Stimulated activated effector memory CD8-positive, alpha-beta T cell treated with anti-CD3 and anti-CD28 coated beads, Interleukin-12 subunit alpha, Interleukin-12 subunit beta, amount 100 ng/mL, for 72 hours (primary cell): ENCODE data around the gene GTPBP3.

Experiments
- ATAC-seq: fragments of 150-1000 bp; cut with Tn5 transposase; 2 replicates; pipeline ENCODE4 v1.10.0; 2021
- DNase-seq, 2 donors: peaks; one replicate each; pipeline ENCODE4 v3.0.0; 2021 to 2022; ENCODE audit warnings: low spot score in 2 of 2
- H3K27ac Mint-ChIP-seq: one replicate; pipeline ENCODE4 v1.8.0; 2022; ENCODE audit warnings: mild to moderate bottlenecking, mixed read lengths
- H3K36me3 Mint-ChIP-seq: one replicate; pipeline ENCODE4 v1.8.0; 2022; ENCODE audit warnings: mild to moderate bottlenecking, mixed read lengths
- H3K4me1 Mint-ChIP-seq: one replicate; pipeline ENCODE4 v1.8.0; 2022; ENCODE audit warnings: mixed read lengths
- H3K4me3 Mint-ChIP-seq: one replicate; pipeline ENCODE4 v1.8.0; 2022; ENCODE audit warnings: mild to moderate bottlenecking, mixed read lengths
- H3K9me3 Mint-ChIP-seq: one replicate; pipeline ENCODE4 v1.8.0; 2022; ENCODE audit warnings: mixed read lengths

GTPBP3 gene

DNA sequence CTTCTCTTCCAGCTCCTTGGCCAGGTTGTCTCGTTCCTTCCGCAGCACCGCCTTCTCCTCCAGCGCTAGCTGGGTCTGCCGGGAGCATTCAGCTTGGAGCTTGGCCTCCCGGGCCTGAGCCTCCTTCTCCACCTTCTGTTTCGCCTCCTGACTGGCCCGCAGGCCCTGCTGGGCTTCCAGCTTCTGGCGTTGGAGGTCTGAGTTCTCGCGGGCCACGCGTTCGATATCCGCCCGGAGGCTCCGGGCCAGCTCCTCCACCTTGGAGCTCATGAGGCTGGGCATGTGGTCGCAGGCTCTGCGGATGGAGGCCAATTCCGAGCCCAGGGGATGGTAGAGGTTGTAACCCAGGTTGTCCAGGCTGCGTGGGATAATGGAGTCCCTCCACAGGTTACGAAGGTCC, 28.0 kb downstream of the GTPBP3 start:
- no peak overlapping the region for H3K27ac Mint-ChIP-seq
- H3K4me1 Mint-ChIP-seq, result peaks cover 4% of the 10 kb centered on the region
- H3K9me3 Mint-ChIP-seq, result no peaks in the 10 kb centered on the region
- no peaks in the 10 kb centered on the region for H3K36me3 Mint-ChIP-seq
- DNase-seq (no peak), ATAC-seq (no peak)
- no peak overlapping the region for H3K4me3 Mint-ChIP-seq

GRCh38 chr19:17370026-17370587, 32.8 kb downstream of the GTPBP3 start:
- Mint-ChIP-seq H3K27ac (no peak overlapping the region), H3K9me3 (no peaks in the 10 kb centered on the region), H3K36me3 (no peaks in the 10 kb centered on the region), H3K4me3 (no peak overlapping the region), H3K4me1 (peaks cover 6% of the 10 kb centered on the region)
- no peak for DNase-seq
- ATAC-seq, result peak; percentile 36

GRCh38 chr19:17376935-17377600, 39.7 kb downstream of the GTPBP3 start, which contains the start of gene PLVAP:
Gene PLVAP, minus strand, starts transcription at chr19:17377342. Its CDS starts 54 bp downstream, at chr19:17377288.
- Mint-ChIP-seq H3K36me3 (no peaks in the 10 kb centered on the region), H3K9me3 (no peaks in the 10 kb centered on the region), H3K4me3 (no peak within 1 kb of the TSS), H3K4me1 (peaks cover 6% of the 10 kb centered on the region), H3K27ac (no peak within 1 kb of the TSS)
- ATAC-seq (no peak), DNase-seq (no peak)

GRCh38 chr19:17378271-17378670, 40.9 kb downstream of the GTPBP3 start:
- no peak for DNase-seq
- no peaks in the 10 kb centered on the region for H3K36me3 Mint-ChIP-seq
- no peak overlapping the region for H3K27ac Mint-ChIP-seq
- H3K4me1 Mint-ChIP-seq, result peaks cover 6% of the 10 kb centered on the region
- peak; percentile 26 for ATAC-seq
- H3K4me3 Mint-ChIP-seq, result no peak overlapping the region
- no peaks in the 10 kb centered on the region for H3K9me3 Mint-ChIP-seq

- H3K9me3 Mint-ChIP-seq, result no peaks in the 10 kb centered on the region
- no peak for ATAC-seq
- DNase-seq, result no peak
- H3K27ac Mint-ChIP-seq, result no peak overlapping the region
- peaks cover 6% of the 10 kb centered on the region for H3K4me1 Mint-ChIP-seq
- H3K4me3 Mint-ChIP-seq, result no peak overlapping the region
- no peaks in the 10 kb centered on the region for H3K36me3 Mint-ChIP-seq
These were observed 41.9 kb downstream of the GTPBP3 start for GRCh38 chr19:17379221-17379631.

DNA sequence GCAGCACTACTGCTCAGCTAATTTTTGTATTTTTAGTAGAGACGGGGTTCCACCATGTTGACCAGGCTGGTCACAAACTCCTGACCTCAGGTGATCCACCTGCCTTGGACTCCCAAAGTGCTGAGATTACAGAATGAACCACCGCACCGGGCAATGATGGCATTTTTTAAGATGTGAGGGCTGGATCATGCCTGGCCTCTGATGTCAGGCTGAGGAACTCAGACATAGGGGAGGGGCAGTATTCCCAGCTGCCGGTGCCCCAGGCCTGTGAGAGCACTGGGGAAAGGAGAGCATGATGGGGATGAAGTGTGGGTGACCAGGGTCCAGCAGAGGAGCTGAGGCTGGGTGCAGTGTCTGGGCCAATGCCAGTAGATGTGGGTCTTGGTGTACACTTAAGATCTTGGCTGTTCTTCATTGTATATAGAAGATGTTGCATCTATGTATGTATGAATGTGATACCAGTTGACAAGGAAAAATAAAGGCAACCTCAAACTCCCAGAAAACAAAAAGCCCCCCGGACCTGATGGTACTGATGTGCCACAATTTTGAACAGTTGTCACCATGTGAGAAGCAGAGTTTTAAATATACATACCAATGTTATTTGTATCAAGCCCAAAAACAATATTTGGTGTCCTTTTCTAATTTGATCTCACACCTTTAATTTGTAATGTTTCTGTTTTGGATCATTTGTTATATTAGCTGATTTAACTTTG, 43.2 kb downstream of the GTPBP3 start:
- H3K36me3 Mint-ChIP-seq, result no peaks in the 10 kb centered on the region
- H3K4me1 Mint-ChIP-seq, result peaks cover 6% of the 10 kb centered on the region
- DNase-seq (no peak), ATAC-seq (no peak)
- no peaks in the 10 kb centered on the region for H3K9me3 Mint-ChIP-seq
- no peak overlapping the region for H3K27ac Mint-ChIP-seq
- H3K4me3 Mint-ChIP-seq, result no peak overlapping the region

- Mint-ChIP-seq H3K9me3 (no peaks in the 10 kb centered on the region), H3K4me1 (peaks cover 5% of the 10 kb centered on the region), H3K4me3 (no peak overlapping the region), H3K27ac (no peak overlapping the region), H3K36me3 (no peaks in the 10 kb centered on the region)
- ATAC-seq (peak; percentile 60), DNase-seq (peak in 1 of 2 donors; percentile 82)
These were observed 48.7 kb downstream of the GTPBP3 start for GRCh38 chr19:17385878-17386611.

DNA sequence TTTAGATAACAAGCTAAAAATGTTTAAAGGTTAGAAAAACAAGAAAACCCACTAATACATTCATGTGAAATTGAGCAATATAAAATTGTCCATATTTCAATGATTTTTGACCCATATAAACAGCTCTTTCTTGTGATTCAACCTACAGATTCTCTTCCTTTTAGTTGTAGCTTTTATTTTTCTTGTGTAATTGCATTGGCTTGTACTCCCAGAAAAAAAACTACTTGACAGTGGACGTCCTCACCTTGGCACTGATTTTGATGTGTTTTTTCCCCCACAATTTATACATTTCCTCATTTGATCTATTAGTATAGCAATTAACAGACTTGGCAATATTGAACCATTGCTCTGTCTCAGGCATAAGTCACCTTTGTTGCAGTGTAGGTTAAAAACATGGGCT, 51.9 kb downstream of the GTPBP3 start:
- H3K9me3 Mint-ChIP-seq, result no peaks in the 10 kb centered on the region
- ATAC-seq (no peak), DNase-seq (no peak)
- no peak overlapping the region for H3K27ac Mint-ChIP-seq
- peaks cover 14% of the 10 kb centered on the region for H3K4me1 Mint-ChIP-seq
- H3K4me3 Mint-ChIP-seq, result no peak overlapping the region
- H3K36me3 Mint-ChIP-seq, result no peaks in the 10 kb centered on the region

- Mint-ChIP-seq H3K4me3 (peak overlapping the region; percentile 94), H3K36me3 (peaks cover 5% of the 10 kb centered on the region), H3K4me1 (peaks cover 17% of the 10 kb centered on the region), H3K9me3 (no peaks in the 10 kb centered on the region), H3K27ac (peak overlapping the region; percentile 78)
- DNase-seq (no peak), ATAC-seq (no peak)
These were observed 52.8 kb downstream of the GTPBP3 start for GRCh38 chr19:17389957-17390664.

GRCh38 chr19:17390665-17391370, 53.5 kb downstream of the GTPBP3 start:
- DNase-seq (peak; percentile 86 to 93), ATAC-seq (peak; percentile 99)
- Mint-ChIP-seq H3K4me3 (peak overlapping the region; percentile 94), H3K9me3 (no peaks in the 10 kb centered on the region), H3K27ac (peak overlapping the region; percentile 78), H3K4me1 (peaks cover 21% of the 10 kb centered on the region), H3K36me3 (peaks cover 9% of the 10 kb centered on the region)

DNA sequence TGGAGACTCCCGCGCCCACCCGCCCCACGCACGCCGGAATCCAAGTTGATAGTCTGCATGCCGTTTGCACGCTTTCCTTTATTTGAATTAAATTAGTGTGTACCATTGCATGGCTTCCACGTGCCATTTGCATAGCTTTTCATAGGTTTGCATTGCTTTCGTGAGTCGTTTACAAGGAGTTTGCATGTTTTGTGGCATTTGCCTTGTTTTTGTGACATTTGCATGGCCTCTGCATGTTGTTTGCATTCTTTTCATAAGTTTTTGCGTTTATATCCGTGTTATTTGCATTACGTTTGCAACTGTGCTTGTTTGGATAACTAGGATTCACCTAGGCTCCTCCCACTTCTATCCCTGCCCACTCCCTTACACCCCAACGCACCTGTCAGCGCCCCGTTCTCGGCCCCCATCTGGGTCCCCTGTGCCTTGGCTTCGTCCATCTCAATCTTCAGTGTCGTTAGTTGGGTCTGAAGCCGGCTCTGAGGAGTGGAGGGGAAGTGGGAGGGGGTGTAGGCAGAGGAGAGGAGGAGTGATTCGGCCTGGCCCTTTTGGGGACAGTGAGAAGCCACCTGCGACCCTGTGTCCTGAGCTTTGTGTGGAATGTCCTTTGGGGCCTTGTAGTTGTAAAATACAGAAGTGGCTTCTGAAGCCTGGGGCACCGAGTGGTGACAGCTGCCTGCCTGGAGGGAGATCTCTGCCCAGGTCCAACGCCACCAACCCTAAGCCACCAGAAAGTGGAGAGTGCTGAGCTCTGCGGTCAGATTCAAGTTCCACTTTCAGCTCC, 54.2 kb downstream of the GTPBP3 start:
- H3K9me3 Mint-ChIP-seq, result no peaks in the 10 kb centered on the region
- ATAC-seq, result peak; percentile 42
- H3K27ac Mint-ChIP-seq, result no peak overlapping the region
- DNase-seq, result peak in 1 of 2 donors; percentile 55
- peaks cover 21% of the 10 kb centered on the region for H3K4me1 Mint-ChIP-seq
- H3K36me3 Mint-ChIP-seq, result peaks cover 9% of the 10 kb centered on the region
- H3K4me3 Mint-ChIP-seq, result peak overlapping the region; percentile 94
